ENCODE results near the gene FCN1. TPM values are rescaled to one million over a fixed set of nuclear protein-coding genes. Genes with fewer than 3 reads are reported as not detected.

The FCN1 gene
- total RNA-seq, 1 donor from 2014 or later, result not detected

DNA sequence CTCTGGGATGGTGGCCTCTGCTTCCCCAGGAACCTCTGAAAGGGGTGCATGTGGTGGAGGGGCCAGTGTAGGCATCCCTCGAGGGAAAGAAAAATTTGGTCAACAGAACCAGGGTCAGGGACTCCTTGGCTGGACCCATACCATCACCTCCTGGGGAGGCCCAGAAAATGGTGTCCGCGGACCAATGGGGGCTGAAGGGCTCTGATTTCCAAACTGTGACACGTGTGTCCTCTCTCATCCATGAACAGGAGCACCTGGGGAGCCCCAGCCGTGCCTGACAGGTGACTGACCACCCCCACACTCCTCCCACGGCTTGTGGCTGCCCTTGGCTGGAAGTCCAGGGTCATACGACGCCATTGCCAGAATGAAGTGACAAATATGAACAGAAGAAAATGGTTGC lies 33.2 kb downstream of the FCN1 start:
- H3K4me3 Mint-ChIP-seq (ENCODE audit: low read depth), result no peak overlapping the region
- no peaks in the 10 kb centered on the region for H3K9me3 Mint-ChIP-seq (ENCODE audit: low read depth)
- H3K27ac Mint-ChIP-seq, result no peak overlapping the region
- DNase-seq (ENCODE audit: low spot score, unreplicated experiment), result no peak
- no peaks in the 10 kb centered on the region for H3K36me3 Mint-ChIP-seq (ENCODE audit: insufficient read depth)
- H3K4me1 Mint-ChIP-seq (ENCODE audit: low read depth), result no peaks in the 10 kb centered on the region
- no peak for TF ChIP-seq CTCF (IDR thresholded peaks at IDR 0.05; ENCODE audit: unreplicated experiment)
- H3K27me3 Mint-ChIP-seq, result peaks cover 11% of the 10 kb centered on the region

DNA sequence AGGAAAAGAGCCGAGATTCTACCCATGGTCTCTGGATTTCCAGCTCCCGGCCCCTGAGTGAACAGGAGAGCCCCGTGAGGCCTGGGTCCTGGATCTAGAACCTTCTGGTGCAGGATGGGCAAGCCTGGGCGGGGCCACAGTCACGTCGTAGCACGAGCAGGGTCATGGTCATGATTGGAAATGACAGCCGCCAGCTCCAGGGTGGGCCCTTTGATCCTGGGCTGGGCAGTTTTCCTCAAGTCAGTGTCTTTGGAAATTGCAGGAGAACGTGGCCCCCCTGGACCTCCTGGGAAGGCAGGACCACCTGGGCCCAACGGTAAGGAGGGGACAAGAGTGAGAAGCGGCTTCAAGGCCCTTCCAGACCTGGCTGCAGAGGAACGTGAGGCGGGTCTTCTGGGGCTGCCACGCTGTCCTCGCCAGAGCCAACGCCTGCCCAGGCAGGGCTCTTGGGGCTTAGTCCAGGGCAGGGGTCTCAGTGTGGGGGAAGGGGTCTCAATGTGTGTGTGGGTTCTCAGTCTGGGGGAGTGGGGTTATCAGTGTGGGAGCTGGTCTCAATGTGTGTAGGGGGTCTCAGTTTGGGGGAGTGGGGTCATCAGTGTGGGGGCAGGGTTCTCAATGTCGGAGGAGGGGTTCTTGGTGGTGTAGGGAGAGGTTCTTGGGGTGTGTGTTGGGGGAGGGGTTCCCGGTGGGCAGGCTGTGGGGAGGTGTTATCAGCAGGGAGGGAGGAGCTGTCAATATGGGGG lies 34.5 kb downstream of the FCN1 start:
- DNase-seq (ENCODE audit: low spot score, unreplicated experiment), result no peak
- no peak for TF ChIP-seq CTCF (IDR thresholded peaks at IDR 0.05; ENCODE audit: unreplicated experiment)
- Mint-ChIP-seq H3K4me1 (ENCODE audit: low read depth) (no peaks in the 10 kb centered on the region), H3K36me3 (ENCODE audit: insufficient read depth) (no peaks in the 10 kb centered on the region), H3K27ac (no peak overlapping the region), H3K4me3 (ENCODE audit: low read depth) (no peak overlapping the region), H3K9me3 (ENCODE audit: low read depth) (no peaks in the 10 kb centered on the region), H3K27me3 (peaks cover 11% of the 10 kb centered on the region)

DNA sequence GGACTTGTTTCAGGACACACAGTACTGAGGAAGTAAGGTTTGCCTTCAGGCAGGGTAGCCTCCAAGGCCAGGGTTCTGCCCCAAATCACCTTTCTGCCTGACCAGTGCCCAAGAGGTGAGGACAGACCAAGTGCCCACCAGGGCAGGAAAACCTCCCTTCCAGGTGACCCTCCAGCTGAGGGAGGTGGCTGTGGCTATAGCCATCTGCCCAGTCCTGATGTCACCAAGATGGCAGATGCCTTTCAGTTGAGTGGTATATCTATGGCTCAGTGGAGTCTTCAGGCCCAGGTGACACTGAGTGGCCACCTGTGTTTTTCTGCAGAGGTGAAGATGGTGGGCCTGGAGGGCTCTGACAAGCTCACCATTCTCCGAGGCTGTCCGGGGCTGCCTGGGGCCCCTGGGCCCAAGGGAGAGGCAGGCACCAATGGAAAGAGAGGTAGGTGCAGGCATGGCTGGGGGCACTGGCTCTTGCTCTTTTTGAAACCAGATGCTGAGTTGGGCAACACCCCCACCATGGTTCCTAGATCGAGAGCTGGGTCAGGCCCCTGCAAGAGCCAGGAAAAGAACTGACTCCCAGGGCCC lies 35.4 kb downstream of the FCN1 start:
- H3K4me3 Mint-ChIP-seq (ENCODE audit: low read depth), result no peak overlapping the region
- no peaks in the 10 kb centered on the region for H3K9me3 Mint-ChIP-seq (ENCODE audit: low read depth)
- no peaks in the 10 kb centered on the region for H3K4me1 Mint-ChIP-seq (ENCODE audit: low read depth)
- no peaks in the 10 kb centered on the region for H3K36me3 Mint-ChIP-seq (ENCODE audit: insufficient read depth)
- no peak for DNase-seq (ENCODE audit: low spot score, unreplicated experiment)
- H3K27ac Mint-ChIP-seq, result no peak overlapping the region
- TF ChIP-seq CTCF (IDR thresholded peaks at IDR 0.05; ENCODE audit: unreplicated experiment), result no peak
- peaks cover 13% of the 10 kb centered on the region for H3K27me3 Mint-ChIP-seq

- no peak overlapping the region for H3K4me3 Mint-ChIP-seq (ENCODE audit: low read depth)
- peaks cover 12% of the 10 kb centered on the region for H3K27me3 Mint-ChIP-seq
- TF ChIP-seq CTCF (IDR thresholded peaks at IDR 0.05; ENCODE audit: unreplicated experiment), result no peak
- no peaks in the 10 kb centered on the region for H3K4me1 Mint-ChIP-seq (ENCODE audit: low read depth)
- H3K9me3 Mint-ChIP-seq (ENCODE audit: low read depth), result no peaks in the 10 kb centered on the region
- no peaks in the 10 kb centered on the region for H3K36me3 Mint-ChIP-seq (ENCODE audit: insufficient read depth)
- DNase-seq (ENCODE audit: low spot score, unreplicated experiment), result no peak
- no peak overlapping the region for H3K27ac Mint-ChIP-seq
Observed at GRCh38 chr9:134881313-134881670, 36.4 kb downstream of the FCN1 start.

GRCh38 chr9:134880484-134881312 lies 37.0 kb downstream of the FCN1 start, which contains the start of gene FCN2:
Gene FCN2 (plus strand): TSS chr9:134880810. CDS start chr9:134880822, 12 bp downstream.
- H3K9me3 Mint-ChIP-seq (ENCODE audit: low read depth), result no peaks in the 10 kb centered on the region
- H3K27me3 Mint-ChIP-seq, result peaks cover 11% of the 10 kb centered on the region
- no peak for DNase-seq (ENCODE audit: low spot score, unreplicated experiment)
- no peak within 1 kb of the TSS for H3K4me3 Mint-ChIP-seq (ENCODE audit: low read depth)
- no peak for TF ChIP-seq CTCF (IDR thresholded peaks at IDR 0.05; ENCODE audit: unreplicated experiment)
- H3K36me3 Mint-ChIP-seq (ENCODE audit: insufficient read depth), result no peaks in the 10 kb centered on the region
- no peak within 1 kb of the TSS for H3K27ac Mint-ChIP-seq
- no peaks in the 10 kb centered on the region for H3K4me1 Mint-ChIP-seq (ENCODE audit: low read depth)
